Progenitor cell of endocrine pancreas (in vitro differentiated cells): ENCODE results near the gene PHACTR2. TPM values are rescaled to one million over a fixed set of nuclear protein-coding genes. Genes with fewer than 3 reads are reported as not detected.

Experiments
- DNase-seq: peaks from one replicate; pipeline ENCODE4 v3.0.0; 2021; ENCODE audit warnings: low spot score; ENCODE audit not compliant: unreplicated experiment
- H3K27ac Mint-ChIP-seq: 2 replicates; pipeline ENCODE4 v1.8.0; 2021; ENCODE audit warnings: mild to moderate bottlenecking, moderate library complexity, mixed read lengths
- H3K27me3 Mint-ChIP-seq: 2 replicates; pipeline ENCODE4 v1.8.0; 2021; ENCODE audit warnings: mixed read lengths
- H3K36me3 Mint-ChIP-seq: 2 replicates; pipeline ENCODE4 v1.8.0; 2022; ENCODE audit warnings: mixed read lengths; ENCODE audit not compliant: insufficient read depth
- H3K4me1 Mint-ChIP-seq: 2 replicates; pipeline ENCODE4 v1.8.0; 2021; ENCODE audit warnings: low read depth, mixed read lengths
- H3K4me3 Mint-ChIP-seq: 2 replicates; pipeline ENCODE4 v1.8.0; 2021; ENCODE audit warnings: low read depth, mild to moderate bottlenecking, moderate library complexity, mixed read lengths
- H3K9me3 Mint-ChIP-seq: 2 replicates; pipeline ENCODE4 v1.8.0; 2021; ENCODE audit warnings: low read depth, mixed read lengths
- CTCF ChIP-seq: fragments of 200-600 bp; sonication (generic); IDR thresholded peaks from one replicate; pipeline ENCODE4 v1.5.0; 2021; ENCODE audit warnings: antibody characterized with exemption, mild to moderate bottlenecking; ENCODE audit not compliant: unreplicated experiment
- total RNA-seq: library from RNA; stranded (reverse); gene quantifications from 2 replicates; pipeline ENCODE4 v1.2.1, GENCODE V29; 2021

PHACTR2 gene
- total RNA-seq, 1 donor from 2014 or later = 55.2 TPM

- H3K27ac Mint-ChIP-seq = no peak overlapping the region
- peaks cover 15% of the 10 kb centered on the region for H3K4me1 Mint-ChIP-seq
- no peak for TF ChIP-seq CTCF
- peaks cover 9% of the 10 kb centered on the region for H3K36me3 Mint-ChIP-seq
- peaks cover 9% of the 10 kb centered on the region for H3K9me3 Mint-ChIP-seq
- no peak for DNase-seq
- H3K4me3 Mint-ChIP-seq = no peak overlapping the region
- H3K27me3 Mint-ChIP-seq = no peaks in the 10 kb centered on the region
These were observed 7.9 kb downstream of the PHACTR2 start for GRCh38 chr6:143685653-143686052.

GRCh38 chr6:143687591-143687990 lies 9.8 kb downstream of the PHACTR2 start:
- Mint-ChIP-seq H3K36me3 (peaks cover 6% of the 10 kb centered on the region), H3K9me3 (peaks cover 5% of the 10 kb centered on the region), H3K4me3 (no peak overlapping the region), H3K27me3 (no peaks in the 10 kb centered on the region), H3K4me1 (peaks cover 31% of the 10 kb centered on the region), H3K27ac (no peak overlapping the region)
- DNase-seq = no peak
- no peak for TF ChIP-seq CTCF

- Mint-ChIP-seq H3K36me3 (peaks cover 1% of the 10 kb centered on the region), H3K9me3 (no peaks in the 10 kb centered on the region), H3K4me3 (no peak overlapping the region), H3K27me3 (no peaks in the 10 kb centered on the region), H3K27ac (no peak overlapping the region), H3K4me1 (peaks cover 36% of the 10 kb centered on the region)
- no peak for TF ChIP-seq CTCF
- no peak for DNase-seq
These were observed 10.9 kb downstream of the PHACTR2 start for GRCh38 chr6:143688681-143689080.

GRCh38 chr6:143689852-143690251 lies 12.1 kb downstream of the PHACTR2 start:
- DNase-seq = no peak
- TF ChIP-seq CTCF = no peak
- Mint-ChIP-seq H3K27ac (no peak overlapping the region), H3K4me3 (no peak overlapping the region), H3K9me3 (no peaks in the 10 kb centered on the region), H3K36me3 (peaks cover 1% of the 10 kb centered on the region), H3K4me1 (peaks cover 48% of the 10 kb centered on the region), H3K27me3 (no peaks in the 10 kb centered on the region)

GRCh38 chr6:143691155-143691554 lies 13.4 kb downstream of the PHACTR2 start:
- Mint-ChIP-seq H3K4me1 (peaks cover 59% of the 10 kb centered on the region), H3K9me3 (no peaks in the 10 kb centered on the region), H3K36me3 (peaks cover 1% of the 10 kb centered on the region), H3K4me3 (no peak overlapping the region), H3K27ac (no peak overlapping the region), H3K27me3 (no peaks in the 10 kb centered on the region)
- no peak for TF ChIP-seq CTCF
- DNase-seq = no peak
